LHCN-M2 (cell line): ENCODE results near the gene ANKRD34A. TPM values are rescaled to one million over a fixed set of nuclear protein-coding genes. Genes with fewer than 3 reads are reported as not detected.
"Not testable (repeated sequence)": the region's sequence is repeated elsewhere in the genome, so short reads cannot be mapped to it uniquely, and the experiment has no call there.

Experiments used
- DNase-seq: peaks from one replicate; pipeline ENCODE4 v3.0.0-alpha.2; 2012; ENCODE audit warnings: low read depth
- total RNA-seq: library from RNA; depleted of rRNA; stranded (reverse); fragments of >200 nt; gene quantifications from 2 replicates; pipeline ENCODE4 v1.2.3, GENCODE V29; 2014

Gene ANKRD34A
- total RNA-seq, 1 experiment from 2014 or later: 3.1 TPM

DNA sequence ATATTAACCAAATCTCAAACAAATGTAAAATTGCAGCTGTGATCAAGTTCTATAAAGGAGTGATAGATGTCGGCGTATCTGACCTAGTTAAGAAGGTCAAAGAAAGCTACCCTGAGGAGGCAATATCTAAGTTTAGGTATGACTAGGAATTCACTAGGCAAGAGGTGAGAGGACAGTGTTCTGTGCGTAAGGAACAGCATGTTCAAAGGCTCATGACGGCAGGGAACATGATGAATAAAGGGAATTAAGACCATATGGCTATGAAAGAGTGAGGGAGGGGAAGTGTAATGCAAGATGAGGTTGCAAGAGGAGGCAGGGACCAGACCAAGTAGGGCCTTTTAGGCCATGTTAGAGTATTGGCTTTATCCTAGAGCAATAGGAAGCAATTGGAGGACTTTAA, 15.2 kb downstream of the ANKRD34A start:
- no peak for DNase-seq

DNA sequence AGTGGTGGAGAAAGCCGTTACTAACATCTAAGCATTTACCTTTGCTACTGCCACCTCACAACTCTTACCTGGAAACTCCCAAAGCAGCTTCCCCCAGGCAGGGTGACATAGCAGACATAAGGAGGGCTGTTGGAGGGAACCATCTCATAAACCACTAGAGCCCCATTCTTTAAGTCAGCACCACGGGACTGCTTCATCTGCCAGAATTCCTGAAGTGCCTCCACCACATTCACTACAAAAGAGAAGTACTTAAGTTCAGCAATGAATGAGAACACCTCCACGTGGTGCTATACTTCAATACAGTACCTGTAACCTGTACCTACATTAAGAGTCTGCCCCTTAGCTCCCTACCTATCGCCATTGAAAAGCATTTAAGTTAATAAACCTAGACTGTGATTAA, 16.8 kb downstream of the ANKRD34A start:
- DNase-seq: no peak

DNA sequence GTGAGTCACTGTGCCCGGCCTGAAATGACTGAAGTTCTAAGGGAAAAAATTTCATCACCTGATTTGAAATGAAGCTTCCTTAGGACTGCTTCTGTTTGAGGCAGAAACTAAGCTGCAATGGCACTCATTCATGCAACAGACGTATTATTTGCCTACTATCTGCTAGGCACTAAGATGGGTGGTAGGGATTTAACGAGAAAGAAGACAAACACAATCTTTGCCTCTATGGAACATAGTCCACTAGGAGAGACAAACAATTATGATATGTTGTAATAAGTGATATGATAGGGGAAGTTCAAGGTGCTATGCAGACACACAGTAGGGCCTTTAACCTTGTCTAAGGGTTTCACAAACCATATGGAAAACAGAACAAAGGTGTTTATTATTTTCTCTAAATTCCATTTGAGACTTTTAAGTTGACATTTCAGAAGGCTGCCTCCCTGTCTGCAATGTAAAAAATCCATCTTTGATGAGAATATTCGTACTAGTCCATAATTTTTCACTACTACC, 17.8 kb downstream of the ANKRD34A start:
- DNase-seq: no peak

DNA sequence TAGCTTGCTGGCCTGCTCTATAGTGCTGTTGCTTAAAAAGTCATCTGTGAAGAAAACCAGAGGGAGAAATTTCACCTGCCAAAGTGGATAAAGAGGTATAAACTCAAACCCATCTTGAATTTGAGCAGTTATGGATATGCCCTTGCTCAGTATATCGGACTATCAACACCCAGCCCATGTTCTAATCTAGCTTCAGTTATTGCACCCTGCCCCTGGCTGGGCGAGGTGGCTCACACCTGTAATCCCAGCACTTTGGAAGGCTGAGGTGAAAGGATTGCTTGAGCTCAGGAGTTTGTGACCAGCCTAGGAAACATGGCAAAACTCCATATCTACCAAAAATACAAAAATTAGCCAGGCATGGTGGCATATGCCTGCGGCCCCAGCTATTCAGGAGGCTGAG, 19.8 kb downstream of the ANKRD34A start:
- no peak for DNase-seq

DNA sequence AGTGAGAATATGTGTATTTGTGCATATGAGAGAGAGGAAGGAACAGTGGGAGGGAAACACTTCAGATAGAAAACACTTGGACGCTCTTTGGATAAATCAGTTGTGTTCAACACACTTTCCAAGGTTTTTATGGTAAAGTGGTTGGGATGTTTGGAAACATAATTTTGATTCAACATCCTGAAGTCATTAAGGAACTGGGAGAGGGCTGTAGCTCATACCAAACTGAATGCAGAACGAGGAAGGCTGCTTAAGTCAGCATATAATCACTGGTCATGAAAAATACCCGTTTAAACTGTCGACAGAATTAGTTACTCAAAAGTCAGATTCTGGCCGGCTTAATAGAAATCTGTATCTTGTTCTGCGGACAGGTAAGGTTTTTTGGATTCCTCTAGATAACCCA, 21.5 kb downstream of the ANKRD34A start:
- DNase-seq: no peak

DNA sequence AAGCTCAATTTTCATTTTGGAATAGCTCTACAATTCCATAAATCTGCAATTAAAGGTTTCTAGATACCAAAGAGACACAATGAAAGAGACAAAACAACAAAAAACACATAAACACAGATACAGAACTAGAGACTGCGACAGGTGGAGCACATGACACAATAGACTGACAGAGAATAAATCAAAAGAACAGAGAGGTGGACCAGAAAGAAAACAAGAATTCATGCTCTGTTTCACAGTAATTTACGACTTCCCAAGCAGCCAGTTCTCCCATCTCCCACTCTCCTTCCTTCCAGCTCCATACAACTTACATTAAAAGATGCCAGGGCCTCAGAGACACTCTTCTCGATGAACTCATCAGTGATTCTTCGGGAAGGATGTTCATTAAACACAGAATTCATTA, 22.0 kb downstream of the ANKRD34A start:
- no peak for DNase-seq

DNA sequence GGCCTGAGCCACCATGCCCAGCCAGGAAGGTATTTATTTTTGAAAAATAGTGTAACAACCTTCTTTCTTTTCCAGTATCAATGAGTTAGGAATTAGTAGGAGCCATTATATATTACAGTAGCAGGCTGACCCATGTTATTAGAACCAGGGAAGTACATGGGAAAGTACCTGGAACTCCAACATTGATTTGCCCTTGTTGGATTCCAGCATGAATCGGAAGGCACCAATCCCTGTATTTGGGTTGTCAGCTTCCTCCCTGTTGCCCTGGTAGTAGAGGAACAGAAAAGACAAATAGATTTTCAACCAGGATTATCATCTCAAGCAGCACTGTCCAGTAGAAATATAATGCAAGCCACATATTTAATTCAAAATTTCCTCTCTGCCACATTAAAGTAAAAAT, 26.9 kb downstream of the ANKRD34A start:
- no peak for DNase-seq

DNA sequence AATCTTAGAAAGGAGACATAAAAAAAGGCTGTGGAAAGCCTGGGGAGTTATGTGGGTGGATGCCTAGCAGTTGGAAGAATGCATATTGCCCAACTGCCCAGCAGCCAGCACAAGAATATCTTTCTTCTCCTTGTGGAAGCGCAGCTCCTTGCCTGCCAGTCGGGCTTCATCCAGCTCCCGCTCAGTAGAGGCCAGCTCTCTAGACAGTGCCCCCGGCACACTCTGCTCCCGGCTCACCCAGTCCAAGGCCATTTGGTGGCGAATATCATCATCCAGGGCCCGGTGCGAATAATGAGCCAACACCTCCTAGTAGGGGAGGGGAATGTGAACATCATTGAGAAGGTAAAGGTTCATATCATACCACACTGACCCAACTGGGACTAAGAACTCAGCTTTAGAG, 28.1 kb downstream of the ANKRD34A start:
- no peak for DNase-seq

DNA sequence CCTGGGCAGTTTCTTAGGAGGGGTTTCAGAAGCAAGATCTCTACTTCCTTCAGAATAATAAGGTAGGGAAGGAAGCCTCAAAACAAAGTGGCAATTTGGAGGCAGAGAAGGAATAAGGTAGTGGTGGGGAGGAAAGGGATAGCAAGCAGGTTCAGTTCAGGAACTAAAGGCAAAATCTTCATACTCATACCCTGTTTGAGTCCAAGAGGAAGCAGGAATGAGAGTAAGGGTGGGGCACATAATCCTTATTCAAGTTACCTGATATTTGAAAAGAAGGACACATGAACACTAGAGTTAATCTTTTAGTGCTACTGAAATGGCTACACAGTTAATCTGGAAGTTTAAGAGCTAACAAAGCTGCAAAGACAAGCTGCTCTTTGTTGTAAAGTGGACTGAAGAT, 28.7 kb downstream of the ANKRD34A start:
- no peak for DNase-seq

DNA sequence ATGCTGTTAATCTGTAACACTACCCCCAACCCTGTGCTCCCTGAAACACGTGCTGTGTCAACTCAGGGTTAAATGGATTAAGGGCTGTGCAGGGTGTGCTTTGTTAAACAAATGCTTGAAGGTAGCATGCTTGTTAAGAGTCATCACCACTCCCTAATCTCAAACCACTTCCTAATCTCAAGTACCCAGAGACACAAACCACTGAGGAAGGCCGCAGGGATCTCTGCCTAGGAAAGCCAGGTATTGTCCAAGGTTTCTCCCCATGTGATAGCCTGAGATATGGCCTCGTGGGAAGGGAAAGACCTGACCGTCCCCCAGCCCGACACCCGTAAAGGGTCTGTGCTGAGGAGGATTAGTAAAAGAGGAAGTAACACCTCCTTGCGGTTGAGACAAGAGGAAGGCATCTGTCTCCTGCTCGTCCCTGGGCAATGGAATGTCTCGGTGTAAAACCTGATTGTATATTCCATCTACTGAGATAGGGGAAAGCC, 31.8 kb downstream of the ANKRD34A start:
- DNase-seq: not testable (repeated sequence)

DNA sequence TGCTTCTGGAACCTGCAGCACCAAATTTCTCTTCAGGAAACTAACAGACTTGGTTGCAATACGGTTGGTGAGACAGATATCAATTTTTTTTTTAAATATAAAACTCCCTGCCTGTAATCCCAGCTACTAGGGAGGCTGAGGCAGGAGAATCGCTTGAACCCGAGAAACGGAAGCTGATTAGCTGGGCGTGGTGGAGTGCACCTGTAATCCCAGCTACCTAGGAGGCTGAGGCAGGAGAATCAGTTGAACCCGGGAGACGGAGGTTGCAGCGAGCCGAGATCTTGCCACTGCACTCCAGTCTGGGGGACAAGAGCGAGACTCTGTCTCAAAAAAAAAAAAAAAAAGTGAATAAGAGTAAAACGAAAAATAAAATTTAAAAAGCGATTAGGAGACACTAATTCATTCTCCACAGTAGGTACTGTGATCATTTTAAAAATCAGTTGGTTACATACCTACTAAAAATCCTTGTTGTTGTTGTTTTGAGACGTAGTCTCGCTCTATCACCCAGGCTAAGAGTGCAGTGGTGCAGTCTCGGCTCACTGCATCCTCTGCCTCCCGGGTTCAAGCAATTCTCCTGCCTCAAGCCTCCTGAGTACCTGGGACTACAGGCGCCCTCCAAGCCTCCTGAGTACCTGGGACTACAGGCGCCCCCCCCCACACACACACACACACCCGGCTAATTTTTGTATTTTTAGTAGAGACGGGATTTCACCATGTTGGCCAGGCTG, 36.3 kb downstream of the ANKRD34A start:
- no peak for DNase-seq

DNA sequence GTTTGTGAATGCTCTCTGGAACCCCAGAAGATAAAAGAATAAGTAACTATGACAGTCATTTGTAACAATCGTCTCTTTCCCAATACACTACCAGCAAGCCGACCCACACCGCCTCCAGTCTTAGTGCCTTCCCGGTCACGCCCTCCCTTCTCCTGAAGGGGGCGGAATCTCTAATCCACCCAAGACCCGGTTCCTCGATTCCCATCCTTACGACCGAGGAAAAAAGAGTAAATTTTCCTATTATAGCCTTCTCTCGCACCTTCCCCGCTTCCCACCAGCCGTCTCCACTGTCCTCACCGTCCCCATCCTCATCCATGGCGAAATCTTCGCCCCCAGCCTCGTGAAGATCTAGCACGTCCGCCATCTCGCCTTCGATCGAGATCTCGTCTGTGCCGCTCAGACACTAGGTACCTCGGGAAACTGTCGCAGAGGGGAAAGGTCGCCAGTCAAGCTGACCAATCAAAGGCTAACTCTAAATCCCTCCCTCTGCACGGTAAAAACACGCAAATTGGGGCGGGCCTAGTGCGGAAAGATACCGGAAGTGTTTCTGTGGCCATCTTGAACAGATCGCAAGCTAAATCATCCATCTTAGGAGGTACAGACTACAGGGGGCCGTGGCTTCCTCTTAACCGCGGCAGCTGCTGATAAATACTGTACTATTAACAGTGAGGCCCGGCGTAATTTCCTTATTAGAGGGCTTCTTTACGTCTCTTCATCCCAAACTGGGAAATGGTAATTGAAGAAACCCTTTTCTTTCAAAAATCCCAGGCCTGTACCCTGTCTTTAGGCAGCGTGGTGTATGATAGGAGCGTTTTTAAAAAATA, 37.1 kb downstream of the ANKRD34A start, which contains the start of gene RBM8A:
TSS of gene RBM8A (minus strand) at position 422 of the 824 bp plus-strand sequence. CDS start at position 364, 58 bp downstream.
- peak; percentile 99 for DNase-seq

DNA sequence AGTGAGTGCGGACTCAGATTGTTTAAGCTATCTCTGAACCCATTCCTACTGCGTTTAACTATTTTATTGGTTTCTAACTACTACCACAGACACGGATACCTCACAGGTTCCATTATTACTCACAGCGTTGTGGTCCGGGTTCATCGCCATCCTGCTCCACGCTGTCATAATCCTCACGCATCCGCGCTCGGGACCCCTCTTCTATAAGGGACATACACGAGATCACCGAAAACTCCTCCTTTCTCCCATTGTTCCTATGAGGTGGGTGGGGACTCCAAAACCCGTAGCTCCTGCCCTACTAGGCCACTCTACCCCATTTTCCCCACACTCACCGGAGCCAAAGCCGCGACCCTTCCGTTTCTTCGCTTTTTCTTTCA, 37.7 kb downstream of the ANKRD34A start:
- peak; percentile 31 for DNase-seq

DNA sequence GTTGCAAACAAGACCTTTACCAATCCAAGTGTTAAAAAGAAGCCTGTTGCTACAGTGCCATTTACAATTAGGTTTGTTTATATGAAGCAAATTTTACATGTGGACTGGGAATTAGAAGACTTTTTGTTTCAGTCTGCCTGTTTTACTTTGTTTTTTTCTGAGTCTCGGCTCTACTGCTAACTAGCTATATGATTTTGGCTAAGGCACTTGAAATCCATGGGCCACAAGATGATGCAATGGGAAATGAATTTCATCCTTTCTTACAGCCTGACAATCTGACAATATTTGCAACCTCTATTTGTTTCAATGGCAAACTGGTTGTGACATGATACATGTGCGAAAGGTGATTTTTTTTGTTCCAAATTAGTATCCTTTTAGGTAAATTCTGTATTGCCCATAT, 42.1 kb downstream of the ANKRD34A start:
- no peak for DNase-seq

DNA sequence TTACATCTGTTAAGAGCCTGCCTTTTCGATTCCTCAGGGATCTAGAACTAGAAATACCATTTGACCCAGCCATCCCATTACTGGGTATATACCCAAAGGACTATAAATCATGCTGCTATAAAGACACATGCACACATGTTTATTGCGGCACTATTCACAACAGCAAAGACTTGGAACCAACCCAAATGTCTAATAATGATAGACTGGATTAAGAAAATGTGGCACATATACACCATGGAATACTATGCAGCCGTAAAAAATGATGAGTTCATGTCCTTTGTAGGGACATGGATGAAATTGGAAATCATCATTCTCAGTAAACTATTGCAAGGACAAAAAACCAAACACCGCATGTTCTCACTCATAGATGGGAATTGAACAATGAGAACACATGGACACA, 44.1 kb downstream of the ANKRD34A start:
- DNase-seq: not testable (repeated sequence)

DNA sequence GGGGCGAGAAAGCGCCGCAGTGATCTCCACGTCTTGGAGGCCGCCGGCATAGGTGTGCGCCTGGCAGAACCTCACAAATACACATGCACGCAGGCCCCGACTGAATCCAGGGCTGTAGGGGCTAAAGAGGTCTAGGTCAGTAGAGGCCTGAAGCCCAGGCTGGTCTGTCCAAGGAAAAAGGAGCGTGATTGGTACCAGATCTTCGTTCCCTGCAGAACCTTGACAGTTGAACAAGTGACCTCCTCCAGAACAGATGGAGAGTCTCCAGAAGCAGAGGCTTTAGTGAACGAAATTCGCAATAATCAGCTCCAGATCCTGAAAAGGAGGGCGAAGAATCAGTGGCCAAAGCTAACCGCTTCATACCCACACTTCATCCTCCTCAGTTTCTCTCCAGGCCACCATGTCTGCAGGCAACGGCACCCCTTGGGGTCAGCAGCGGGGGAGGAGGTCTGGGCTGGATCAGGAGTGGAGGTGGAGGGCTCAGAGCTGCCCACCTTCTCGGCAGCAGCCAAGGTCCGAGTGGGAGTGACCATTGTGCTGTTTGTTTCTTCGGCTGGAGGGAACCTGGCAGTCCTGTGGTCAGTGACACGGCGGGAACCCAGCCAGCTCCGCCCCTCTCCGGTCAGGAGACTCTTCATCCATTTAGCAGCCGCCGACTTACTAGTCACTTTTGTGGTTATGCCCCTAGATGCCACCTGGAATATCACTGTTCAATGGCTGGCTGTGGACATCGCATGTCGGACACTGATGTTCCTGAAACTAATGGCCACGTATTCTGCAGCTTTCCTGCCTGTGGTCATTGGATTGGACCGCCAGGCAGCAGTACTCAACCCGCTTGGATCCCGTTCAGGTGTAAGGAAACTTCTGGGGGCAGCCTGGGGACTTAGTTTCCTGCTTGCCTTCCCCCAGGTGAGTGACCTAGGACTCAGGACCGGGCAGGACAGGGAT, 45.1 kb downstream of the ANKRD34A start:
- DNase-seq: peak; percentile 62

DNA sequence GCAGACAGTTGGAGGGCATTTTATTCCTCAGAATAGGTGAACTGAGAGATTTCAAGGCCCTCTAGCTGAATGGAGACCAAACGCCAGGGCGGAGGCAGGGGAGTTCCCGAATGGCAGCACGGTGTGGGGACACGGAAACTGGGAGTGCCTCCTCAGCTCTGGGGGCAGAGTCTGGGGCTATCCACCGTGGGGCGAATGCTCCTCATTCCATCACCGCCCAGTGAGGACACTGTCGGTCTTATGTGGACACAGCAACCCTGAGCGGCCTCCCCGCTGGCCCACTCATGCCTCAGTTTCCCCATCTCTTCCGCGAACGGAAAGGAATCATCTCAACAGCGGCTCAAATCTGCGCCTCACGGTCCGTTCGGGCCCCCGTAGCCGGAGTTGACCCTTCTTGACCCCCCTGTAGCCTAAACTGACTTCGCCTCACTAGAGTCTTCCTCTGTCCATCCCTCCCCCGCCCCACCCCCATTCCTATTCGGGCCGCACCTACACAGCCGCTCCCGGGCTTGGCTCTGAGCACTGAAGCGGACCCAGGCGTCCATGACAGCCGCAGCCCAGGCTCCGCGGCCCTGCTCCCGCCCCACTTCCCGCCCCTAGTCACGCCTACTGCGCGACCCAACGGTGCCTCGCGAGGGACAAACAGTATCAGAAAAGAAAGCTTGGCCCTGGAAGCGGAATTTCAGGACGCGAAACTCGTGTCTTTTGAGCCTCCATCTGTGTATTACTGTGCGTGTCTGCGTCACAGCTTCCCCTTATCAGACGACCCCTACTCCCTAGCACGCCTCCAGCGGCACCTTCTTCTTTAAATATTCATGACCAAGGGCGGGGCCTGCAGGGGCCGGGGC, 46.0 kb downstream of the ANKRD34A start, which contains the start of gene PEX11B:
TSS of gene PEX11B (minus strand) at position 574 of the 848 bp plus-strand sequence. CDS start at position 545, 29 bp downstream.
- peak; percentile 89 for DNase-seq

DNA sequence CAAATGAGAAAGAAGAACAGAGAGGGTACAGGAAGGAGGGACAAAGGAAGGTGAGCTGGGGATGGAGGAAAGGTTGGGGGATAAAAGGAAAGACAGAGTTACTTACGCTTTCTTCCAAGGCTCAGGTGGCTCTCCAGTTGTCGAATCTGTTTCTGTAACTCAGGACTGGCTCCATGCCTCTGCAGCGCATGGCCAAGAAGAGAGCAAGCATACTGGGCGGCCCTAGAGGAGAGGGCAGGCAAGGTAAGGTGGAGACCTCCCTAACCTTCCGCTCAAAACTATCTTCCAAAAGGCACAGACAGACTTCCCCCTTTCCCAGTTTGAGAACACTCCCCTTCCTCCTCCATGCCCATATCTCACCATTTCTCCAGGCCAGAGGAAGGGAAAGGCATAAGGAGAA, 46.8 kb downstream of the ANKRD34A start:
- DNase-seq: no peak

DNA sequence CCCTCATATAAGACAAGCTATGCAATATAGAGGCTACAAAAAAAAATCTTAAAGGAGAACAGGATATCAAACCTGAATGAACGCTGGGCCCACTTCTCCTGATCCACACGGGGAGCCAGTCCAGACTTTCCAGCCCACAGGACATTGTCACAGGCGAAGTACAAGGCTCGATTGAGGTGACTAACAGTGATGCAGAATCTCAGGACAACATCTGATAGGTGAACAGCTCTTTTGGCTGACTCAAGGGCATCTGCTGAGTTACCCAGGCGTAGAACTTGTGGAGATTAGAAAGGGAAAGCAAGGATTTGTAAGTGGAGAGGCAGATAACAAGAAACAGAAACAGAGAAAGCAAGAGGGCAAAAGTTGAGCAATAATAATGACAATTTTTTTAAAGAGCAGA, 47.6 kb downstream of the ANKRD34A start:
- DNase-seq: peak; percentile 28

DNA sequence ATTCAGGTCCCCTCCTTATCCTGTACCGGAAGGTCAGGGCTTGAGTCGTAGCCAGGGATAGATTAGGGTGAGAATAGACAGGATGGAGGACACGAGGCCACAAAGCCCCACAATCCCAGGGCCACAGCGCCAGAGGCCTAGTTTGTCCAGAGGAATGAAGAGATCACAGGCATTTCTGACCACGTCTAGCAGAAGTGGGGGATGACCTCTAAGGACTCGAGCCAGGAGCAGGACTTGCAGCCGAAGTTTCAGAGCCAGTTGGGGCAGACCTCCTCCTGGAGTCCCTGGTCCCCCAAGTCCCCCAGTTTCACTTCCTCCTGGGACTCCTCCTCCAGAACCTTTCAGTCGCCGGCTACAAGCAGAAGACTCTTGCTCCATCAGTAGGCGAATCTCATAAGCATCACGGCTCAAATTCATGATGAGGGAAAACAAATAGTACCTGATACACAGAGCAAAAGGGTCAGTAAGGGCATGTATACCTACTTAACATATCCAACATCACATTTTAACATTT, 52.2 kb downstream of the ANKRD34A start:
- no peak for DNase-seq
